ENCODE results near the gene CLPSL1.

Gene CLPSL1

GRCh38 chr6:35775031-35775430 is 5.8 kb upstream of the CLPSL1 start:
- no peak for DNase-seq (ENCODE audit: low read depth)
- TF ChIP-seq CTCF (conservative IDR thresholded peaks at IDR 0.05; ENCODE audit: control insufficient read depth, insufficient read depth, low read depth, low read length), result no peak
- H3K4me3 ChIP-seq (ENCODE audit: control insufficient read depth, low read depth, low read length), result no peak overlapping the region

- H3K4me3 ChIP-seq (ENCODE audit: control insufficient read depth, low read depth, low read length), result peak within 1 kb of the TSS; percentile 15
- no peak for TF ChIP-seq CTCF (conservative IDR thresholded peaks at IDR 0.05; ENCODE audit: control insufficient read depth, insufficient read depth, low read depth, low read length)
- DNase-seq (ENCODE audit: low read depth), result no peak
These were observed 4.2 kb upstream of the CLPSL1 start, which contains the start of gene CLPSL2 for GRCh38 chr6:35776364-35777215. TSS of gene CLPSL2 (plus strand) at chr6:35776598. CDS start at chr6:35776619, 21 bp downstream.

GRCh38 chr6:35777356-35778102 is 3.3 kb upstream of the CLPSL1 start:
- TF ChIP-seq CTCF (conservative IDR thresholded peaks at IDR 0.05; ENCODE audit: control insufficient read depth, insufficient read depth, low read depth, low read length), result no peak
- no peak for DNase-seq (ENCODE audit: low read depth)
- no peak overlapping the region for H3K4me3 ChIP-seq (ENCODE audit: control insufficient read depth, low read depth, low read length)

GRCh38 chr6:35778437-35778836 is 2.4 kb upstream of the CLPSL1 start:
- no peak for DNase-seq (ENCODE audit: low read depth)
- TF ChIP-seq CTCF (conservative IDR thresholded peaks at IDR 0.05; ENCODE audit: control insufficient read depth, insufficient read depth, low read depth, low read length), result no peak
- no peak overlapping the region for H3K4me3 ChIP-seq (ENCODE audit: control insufficient read depth, low read depth, low read length)

GRCh38 chr6:35781290-35781689 is 471 bp downstream of the CLPSL1 start:
- DNase-seq (ENCODE audit: low read depth), result no peak
- no peak overlapping the region for H3K4me3 ChIP-seq (ENCODE audit: control insufficient read depth, low read depth, low read length)
- no peak for TF ChIP-seq CTCF (conservative IDR thresholded peaks at IDR 0.05; ENCODE audit: control insufficient read depth, insufficient read depth, low read depth, low read length)

GRCh38 chr6:35782424-35782823 is 1.6 kb downstream of the CLPSL1 start:
- no peak for DNase-seq (ENCODE audit: low read depth)
- no peak for TF ChIP-seq CTCF (conservative IDR thresholded peaks at IDR 0.05; ENCODE audit: control insufficient read depth, insufficient read depth, low read depth, low read length)

More at GRCh38 chr6:35782424-35782823, 1.6 kb downstream of the CLPSL1 start:
- no peak overlapping the region for H3K4me3 ChIP-seq (ENCODE audit: control insufficient read depth, low read depth, low read length)
